Pancreas (tissue), 10 donors: ENCODE data around the gene TUBA8. TPM values are rescaled to one million over a fixed set of nuclear protein-coding genes. Genes with fewer than 3 reads are reported as not detected.

Experiments
- ATAC-seq, 4 donors: fragments of 200-7000 bp; cut with Tn5 transposase; one replicate each; pipeline versions ENCODE4 v1.8.0 to v1.9.1; 2020; ENCODE audit warnings: mild to moderate bottlenecking in 4 of 4, moderate library complexity in 4 of 4
- DNase-seq, 6 donors: peaks; one replicate each; pipeline ENCODE4 v3.0.0-alpha.2; 2020
- FAIRE-seq: peaks from 2 replicates; lab custom pipeline; 2012; peaks lifted over from hg19 to GRCh38; lab: Jason Lieb, UNC
- H3K27ac ChIP-seq, 4 donors: fragments of 200-600 bp; sonication (generic); 1 replicate in 3 of 4; 2 replicates in 1 of 4; pipeline versions ENCODE4 v1.5.0 to v1.8.0; 2020
- H3K27me3 ChIP-seq, 4 donors: fragments of 200-600 bp; one replicate each; pipeline ENCODE4 v1.8.0; 2021
- H3K36me3 ChIP-seq, 3 donors: fragments of 200-600 bp; sonication (generic) in 1 of 3; one replicate each; pipeline versions ENCODE4 v1.5.0 to v1.8.0; 2020 to 2021
- H3K4me1 ChIP-seq, 3 donors: fragments of 200-600 bp; one replicate each; pipeline ENCODE4 v1.8.0; 2021
- H3K4me3 ChIP-seq, 4 donors: fragments of 200-600 bp; sonication (generic) in 2 of 4; one replicate each; pipeline versions ENCODE4 v1.5.0 to v1.8.0; 2020 to 2021
- H3K9me3 ChIP-seq, 4 donors: fragments of 200-600 bp; one replicate each; pipeline ENCODE4 v1.8.0; 2021
- CTCF ChIP-seq, 4 donors: fragments of 200-600 bp; sonication (generic) in 3 of 4; IDR thresholded peaks; one replicate each; pipeline versions ENCODE4 v1.5.0 to v1.8.0; 2021; ENCODE audit warnings: antibody characterized with exemption in 4 of 4
- WGBS, 2 donors: extraction: QIAGEN DNeasy Blood & Tissue Kit; methylation state at CpG; one replicate each; pipeline ENCODE4 v1.1.7; 2013; 5-methylcytosine and 5-hydroxymethylcytosine counted together
- intact Hi-C, 3 donors: fragments of 100-400 bp; cut with DNase I; formaldehyde crosslinking; loops; one replicate each; pipeline versions ENCODE4 v1.11.1 to v1.14.2; 2022
- polyA plus RNA-seq, 2 donors: library from polyadenylated mRNA; stranded (reverse); fragments of 200-250 nt; gene quantifications; one replicate each; pipeline ENCODE4 v1.2.3, GENCODE V29; 2013
- total RNA-seq, 6 donors: library from RNA; stranded (reverse); fragmentation: NEBNext Ultra II Directional in 4 of 6; extraction: Animal tissue kit (Norgen Biotek cat#: 25700) in 4 of 6; gene quantifications; one replicate each; pipeline versions ENCODE4 v1.2.1 to v1.2.4, GENCODE V29; 2021 to 2023
- donor health status: healthy with polysubstance abuse.
- donor health status: DM: no; HTN: no; CAD: no; lungs with moderate emphysema.
- donor health status: DM: no; HTN: no; CAD: no.
- donor health status: control.
- donor health status: control.
- donor health status: Bipolar disorder and iron deficiency.
- donor health status: DM: yes; HTN: yes; CAD: no.
- donor health status: DM: no; HTN: no; CAD: no.
- donor health status: DM: no; HTN: no; CAD: no.
- donor health status: DM: yes; HTN: yes; CAD: no.

Gene TUBA8
- total and polyA plus RNA-seq, 8 donors = 1.5 to 5.4 (median 2.1) TPM

DNA sequence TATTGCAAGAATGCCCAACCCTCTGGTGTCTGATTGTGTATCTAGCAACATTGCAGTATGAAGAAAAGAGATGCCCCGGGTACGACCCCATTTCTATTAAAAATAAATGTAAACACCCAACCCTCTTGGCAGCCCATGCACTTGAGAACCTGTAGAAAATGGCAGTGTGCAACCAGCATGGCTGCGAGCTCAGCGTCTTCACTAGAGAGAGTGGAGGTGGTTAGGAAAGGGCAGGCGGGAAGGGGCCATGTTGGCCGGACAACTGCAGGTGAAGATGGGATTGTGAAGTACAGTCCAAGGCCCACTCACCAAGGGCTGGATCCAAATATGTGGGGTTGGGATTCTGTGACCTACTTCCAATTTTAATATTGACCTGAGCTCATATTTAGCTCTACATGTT lies 16.9 kb upstream of the TUBA8 start:
- WGBS, 2 donors = 91 to 97% methylated on average over 6 of the region's 6 CpGs
- TF ChIP-seq CTCF (IDR thresholded peaks at IDR 0.05) = no peak
- DNase-seq = no peak
- no peaks in the 10 kb centered on the region for H3K9me3 ChIP-seq
- no peaks in the 10 kb centered on the region for H3K36me3 ChIP-seq
- peaks cover 0 to 12% (median 9%) of the 10 kb centered on the region in 3 donors for H3K4me1 ChIP-seq
- H3K4me3 ChIP-seq = no peak overlapping the region
- no peak overlapping the region for H3K27ac ChIP-seq
- FAIRE-seq = no peak
- ATAC-seq = no peak
- intact Hi-C loops = no loop called here
- no peaks in the 10 kb centered on the region for H3K27me3 ChIP-seq

- Histone ChIP-seq H3K27ac (no peak overlapping the region), H3K4me1 (peaks cover 0 to 10% (median 9%) of the 10 kb centered on the region in 3 donors), H3K9me3 (no peaks in the 10 kb centered on the region), H3K36me3 (no peaks in the 10 kb centered on the region), H3K27me3 (no peaks in the 10 kb centered on the region), H3K4me3 (no peak overlapping the region)
- intact Hi-C loops = no loop called here
- WGBS, 2 donors = 90 to 97% methylated on average over 8 of the region's 8 CpGs
- TF ChIP-seq CTCF (IDR thresholded peaks at IDR 0.05) = no peak
- ATAC-seq = no peak
- no peak for DNase-seq
- no peak for FAIRE-seq
Measured at GRCh38 chr22:18095101-18095805, 15.4 kb upstream of the TUBA8 start.

DNA sequence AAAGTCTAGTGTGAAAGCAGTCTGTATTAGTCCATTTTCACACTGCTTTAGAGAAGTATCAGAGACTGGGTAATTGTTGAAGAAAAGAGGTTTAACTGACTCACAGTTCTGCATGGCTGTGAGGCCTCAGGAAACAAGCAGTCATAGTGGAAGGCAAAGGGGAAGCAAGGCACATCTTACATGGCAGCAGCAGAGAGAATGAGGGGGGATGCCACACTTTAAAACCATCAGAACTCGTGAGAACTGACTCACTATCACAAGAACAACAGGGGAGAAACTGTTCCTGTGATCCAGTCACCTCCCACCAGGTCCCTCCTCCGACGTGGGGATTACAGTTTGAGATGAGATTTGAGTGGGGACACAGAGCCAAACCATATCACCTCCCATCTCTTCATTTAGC lies 13.8 kb upstream of the TUBA8 start:
- TF ChIP-seq CTCF (IDR thresholded peaks at IDR 0.05) = no peak
- 75 to 93% methylated on average over 3 of the region's 3 CpGs for WGBS, 2 donors
- Histone ChIP-seq H3K27ac (no peak overlapping the region), H3K4me1 (peaks cover 0 to 9% (median 6%) of the 10 kb centered on the region in 3 donors), H3K4me3 (no peak overlapping the region), H3K36me3 (no peaks in the 10 kb centered on the region), H3K27me3 (no peaks in the 10 kb centered on the region), H3K9me3 (no peaks in the 10 kb centered on the region)
- ATAC-seq (no peak), DNase-seq (no peak), FAIRE-seq (no peak)
- intact Hi-C loops = no loop called here

GRCh38 chr22:18100781-18101180 lies 9.8 kb upstream of the TUBA8 start:
- TF ChIP-seq CTCF (IDR thresholded peaks at IDR 0.05) = no peak
- no peak overlapping the region for H3K4me3 ChIP-seq
- intact Hi-C loops = no loop called here
- H3K4me1 ChIP-seq = no peaks in the 10 kb centered on the region
- 85 to 94% methylated on average over 3 of the region's 3 CpGs for WGBS, 2 donors
- no peaks in the 10 kb centered on the region for H3K36me3 ChIP-seq
- H3K27ac ChIP-seq = no peak overlapping the region
- DNase-seq (no peak), ATAC-seq (no peak), FAIRE-seq (no peak)
- H3K9me3 ChIP-seq = no peaks in the 10 kb centered on the region
- H3K27me3 ChIP-seq = no peaks in the 10 kb centered on the region

DNA sequence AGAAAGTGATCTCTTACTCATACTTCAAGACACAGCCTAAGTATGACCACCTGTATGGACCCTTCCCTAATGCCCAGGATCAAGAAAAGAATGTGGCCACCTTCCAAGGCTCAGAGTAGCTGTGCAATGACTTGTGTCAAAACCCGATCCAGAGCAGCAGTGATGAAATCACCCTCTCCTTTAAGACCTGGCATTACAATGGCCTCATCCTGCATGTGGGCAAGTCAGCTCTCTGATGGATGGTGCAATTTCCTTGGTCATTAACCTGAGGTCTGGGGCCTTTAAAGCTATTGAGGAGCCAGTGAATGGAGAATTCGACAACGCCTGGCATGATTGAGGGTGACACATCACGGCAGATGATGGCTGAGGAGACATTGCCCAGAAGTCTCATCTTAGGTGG lies 9.1 kb upstream of the TUBA8 start:
- intact Hi-C loops = no loop called here
- FAIRE-seq (no peak), ATAC-seq (no peak), DNase-seq (no peak)
- Histone ChIP-seq H3K36me3 (no peaks in the 10 kb centered on the region), H3K9me3 (no peaks in the 10 kb centered on the region), H3K4me1 (no peaks in the 10 kb centered on the region), H3K27ac (no peak overlapping the region), H3K27me3 (no peaks in the 10 kb centered on the region), H3K4me3 (no peak overlapping the region)
- TF ChIP-seq CTCF (IDR thresholded peaks at IDR 0.05) = no peak
- 88 to 98% methylated on average over 4 of the region's 4 CpGs for WGBS, 2 donors
